Ovary (tissue), 3 donors: ENCODE measurements around the gene PHACTR1.

ENCODE experiments used
- CTCF ChIP-seq, 3 donors: fragments of 450-650 bp in 2 of 3; fragments of 200-600 bp in 1 of 3; IDR thresholded peaks; one replicate each; pipeline versions ENCODE4 v1.5.1 to v1.8.0; 2016 to 2022; ENCODE audit warnings: antibody characterized with exemption in 3 of 3, mild to moderate bottlenecking in 1 of 3
- EP300 ChIP-seq: sonication (generic); formaldehyde crosslinking; IDR thresholded peaks from one replicate; pipeline ENCODE4 v1.6.1; 2017; ENCODE audit warnings: antibody characterized with exemption
- POLR2A ChIP-seq: fragments of 450-650 bp; IDR thresholded peaks from one replicate; pipeline ENCODE4 v1.6.1; 2017; ENCODE audit warnings: antibody characterized with exemption, mild to moderate bottlenecking, moderate library complexity
- donor health status: DM: no; HTN: no; CAD: no.

- TF ChIP-seq CTCF (IDR thresholded peaks at IDR 0.05) (no peak), EP300 (no peak), POLR2A (no peak)
These were observed 401.0 kb downstream of the PHACTR1 start for GRCh38 chr6:13117570-13117969.
